ENCODE measurements around the gene LRIG2.
"Not testable (repeated sequence)": the region's sequence is repeated elsewhere in the genome, so short reads cannot be mapped to it uniquely, and the experiment has no call there.

LRIG2 gene

GRCh38 chr1:113073479-113073950 is 517 bp downstream of the LRIG2 start:
- Histone ChIP-seq H3K9ac (ENCODE audit: low read length) (peak overlapping the region; percentile 91), H3K4me1 (ENCODE audit: control insufficient read depth, insufficient read depth, low read length) (peaks cover 11% of the 10 kb centered on the region), H3K27me3 (ENCODE audit: control insufficient read depth, insufficient read depth, low read length) (no peaks in the 10 kb centered on the region), H3K4me3 (ENCODE audit: low read length) (peak overlapping the region; percentile 98), H3K36me3 (ENCODE audit: control insufficient read depth, insufficient read depth, low read length) (no peaks in the 10 kb centered on the region), H3K9me3 (ENCODE audit: control insufficient read depth, low read length) (no peaks in the 10 kb centered on the region)

DNA sequence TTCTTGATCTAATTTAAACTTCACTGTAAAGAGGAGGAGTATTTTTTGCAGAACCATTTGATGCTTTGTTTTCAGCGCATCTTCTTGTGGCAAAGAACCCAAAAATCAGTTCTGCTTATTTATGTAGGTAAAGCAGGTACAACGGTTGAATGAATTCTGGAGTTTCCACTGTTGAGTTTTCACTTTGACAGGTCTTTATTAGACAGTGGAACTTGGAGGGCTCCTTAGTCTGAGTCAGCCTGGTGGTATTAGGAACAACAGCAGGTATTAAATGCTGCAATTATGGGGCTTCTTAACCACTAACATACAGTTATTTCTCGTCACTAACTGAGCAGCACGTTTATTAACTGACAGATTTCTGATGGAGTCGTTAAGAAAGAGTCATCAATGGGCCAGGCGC is 1.2 kb downstream of the LRIG2 start:
- peaks cover 11% of the 10 kb centered on the region for H3K4me1 ChIP-seq (ENCODE audit: control insufficient read depth, insufficient read depth, low read length)
- H3K27me3 ChIP-seq (ENCODE audit: control insufficient read depth, insufficient read depth, low read length): no peaks in the 10 kb centered on the region
- H3K9me3 ChIP-seq (ENCODE audit: control insufficient read depth, low read length): no peaks in the 10 kb centered on the region
- no peaks in the 10 kb centered on the region for H3K36me3 ChIP-seq (ENCODE audit: control insufficient read depth, insufficient read depth, low read length)
- peak overlapping the region; percentile 98 for H3K4me3 ChIP-seq (ENCODE audit: low read length)
- H3K9ac ChIP-seq (ENCODE audit: low read length): peak overlapping the region; percentile 91

GRCh38 chr1:113077978-113078377 is 5.0 kb downstream of the LRIG2 start:
- H3K9me3 ChIP-seq (ENCODE audit: control insufficient read depth, low read length); H3K27me3 ChIP-seq (ENCODE audit: control insufficient read depth, insufficient read depth, low read length); H3K4me3 ChIP-seq (ENCODE audit: low read length); H3K9ac ChIP-seq (ENCODE audit: low read length); H3K36me3 ChIP-seq (ENCODE audit: control insufficient read depth, insufficient read depth, low read length); H3K4me1 ChIP-seq (ENCODE audit: control insufficient read depth, insufficient read depth, low read length): not testable (repeated sequence)

DNA sequence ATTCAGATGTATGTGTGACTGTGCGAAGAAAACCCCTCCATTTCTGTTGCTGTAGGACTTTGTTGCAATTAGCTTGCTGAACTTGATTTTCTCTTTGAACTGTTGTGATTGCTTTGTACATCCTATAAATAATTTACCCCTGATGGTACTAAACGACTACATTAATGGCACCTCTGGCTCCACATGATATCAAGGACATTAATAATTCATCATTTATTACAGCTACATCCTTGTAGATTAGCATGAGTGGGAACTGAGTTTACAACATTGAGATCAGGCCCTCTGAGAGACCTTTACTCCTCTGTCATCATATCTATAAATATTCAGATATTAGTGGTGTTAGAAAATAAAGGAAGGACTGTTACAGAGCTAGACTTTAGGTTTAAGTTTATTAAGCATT is 13.5 kb downstream of the LRIG2 start:
- Histone ChIP-seq H3K4me1 (ENCODE audit: control insufficient read depth, insufficient read depth, low read length) (peaks cover 3% of the 10 kb centered on the region), H3K9me3 (ENCODE audit: control insufficient read depth, low read length) (no peaks in the 10 kb centered on the region), H3K9ac (ENCODE audit: low read length) (no peak overlapping the region), H3K4me3 (ENCODE audit: low read length) (no peak overlapping the region), H3K36me3 (ENCODE audit: control insufficient read depth, insufficient read depth, low read length) (no peaks in the 10 kb centered on the region), H3K27me3 (ENCODE audit: control insufficient read depth, insufficient read depth, low read length) (no peaks in the 10 kb centered on the region)

- Histone ChIP-seq H3K36me3 (ENCODE audit: control insufficient read depth, insufficient read depth, low read length) (no peaks in the 10 kb centered on the region), H3K9ac (ENCODE audit: low read length) (no peak overlapping the region), H3K27me3 (ENCODE audit: control insufficient read depth, insufficient read depth, low read length) (no peaks in the 10 kb centered on the region), H3K4me1 (ENCODE audit: control insufficient read depth, insufficient read depth, low read length) (peaks cover 7% of the 10 kb centered on the region), H3K4me3 (ENCODE audit: low read length) (no peak overlapping the region), H3K9me3 (ENCODE audit: control insufficient read depth, low read length) (no peaks in the 10 kb centered on the region)
Observed at GRCh38 chr1:113088972-113089371, 16.0 kb downstream of the LRIG2 start.

GRCh38 chr1:113090051-113090450 is 17.1 kb downstream of the LRIG2 start:
- Histone ChIP-seq H3K27me3 (ENCODE audit: control insufficient read depth, insufficient read depth, low read length) (no peaks in the 10 kb centered on the region), H3K9ac (ENCODE audit: low read length) (no peak overlapping the region), H3K4me3 (ENCODE audit: low read length) (no peak overlapping the region), H3K4me1 (ENCODE audit: control insufficient read depth, insufficient read depth, low read length) (peaks cover 7% of the 10 kb centered on the region), H3K9me3 (ENCODE audit: control insufficient read depth, low read length) (no peaks in the 10 kb centered on the region), H3K36me3 (ENCODE audit: control insufficient read depth, insufficient read depth, low read length) (no peaks in the 10 kb centered on the region)

- Histone ChIP-seq H3K4me1 (ENCODE audit: control insufficient read depth, insufficient read depth, low read length) (peaks cover 7% of the 10 kb centered on the region), H3K9me3 (ENCODE audit: control insufficient read depth, low read length) (no peaks in the 10 kb centered on the region), H3K9ac (ENCODE audit: low read length) (no peak overlapping the region), H3K36me3 (ENCODE audit: control insufficient read depth, insufficient read depth, low read length) (no peaks in the 10 kb centered on the region), H3K4me3 (ENCODE audit: low read length) (no peak overlapping the region), H3K27me3 (ENCODE audit: control insufficient read depth, insufficient read depth, low read length) (no peaks in the 10 kb centered on the region)
Observed at GRCh38 chr1:113091988-113092594, 19.1 kb downstream of the LRIG2 start.

GRCh38 chr1:113094506-113094905 is 21.5 kb downstream of the LRIG2 start:
- Histone ChIP-seq H3K9ac (ENCODE audit: low read length) (no peak overlapping the region), H3K9me3 (ENCODE audit: control insufficient read depth, low read length) (no peaks in the 10 kb centered on the region), H3K36me3 (ENCODE audit: control insufficient read depth, insufficient read depth, low read length) (no peaks in the 10 kb centered on the region), H3K4me1 (ENCODE audit: control insufficient read depth, insufficient read depth, low read length) (peaks cover 7% of the 10 kb centered on the region), H3K27me3 (ENCODE audit: control insufficient read depth, insufficient read depth, low read length) (no peaks in the 10 kb centered on the region), H3K4me3 (ENCODE audit: low read length) (no peak overlapping the region)

GRCh38 chr1:113095790-113096455 is 22.9 kb downstream of the LRIG2 start:
- H3K36me3 ChIP-seq (ENCODE audit: control insufficient read depth, insufficient read depth, low read length): no peaks in the 10 kb centered on the region
- no peaks in the 10 kb centered on the region for H3K9me3 ChIP-seq (ENCODE audit: control insufficient read depth, low read length)
- H3K4me3 ChIP-seq (ENCODE audit: low read length): no peak overlapping the region
- no peaks in the 10 kb centered on the region for H3K27me3 ChIP-seq (ENCODE audit: control insufficient read depth, insufficient read depth, low read length)
- peaks cover 6% of the 10 kb centered on the region for H3K4me1 ChIP-seq (ENCODE audit: control insufficient read depth, insufficient read depth, low read length)
- no peak overlapping the region for H3K9ac ChIP-seq (ENCODE audit: low read length)

DNA sequence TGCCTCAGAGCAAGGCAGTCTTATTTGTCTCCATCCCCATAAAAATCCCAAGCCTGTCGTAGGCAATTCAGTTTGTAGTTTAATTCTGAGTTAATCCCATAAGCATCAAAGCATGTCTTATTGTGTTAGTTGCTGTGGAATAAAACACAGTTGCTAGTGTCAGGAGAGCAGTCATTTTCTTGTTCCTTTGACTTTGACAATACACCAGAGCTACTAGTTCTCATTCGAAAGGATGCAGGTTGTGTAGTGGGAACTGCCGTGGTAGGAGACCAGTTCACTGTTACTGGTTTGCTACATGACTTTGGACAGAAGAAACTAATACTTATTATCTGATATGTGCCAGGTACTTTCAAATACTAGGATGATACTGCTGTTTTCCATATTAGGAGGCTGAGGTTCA is 23.5 kb downstream of the LRIG2 start:
- Histone ChIP-seq H3K9me3 (ENCODE audit: control insufficient read depth, low read length) (no peaks in the 10 kb centered on the region), H3K9ac (ENCODE audit: low read length) (no peak overlapping the region), H3K36me3 (ENCODE audit: control insufficient read depth, insufficient read depth, low read length) (no peaks in the 10 kb centered on the region), H3K4me3 (ENCODE audit: low read length) (no peak overlapping the region), H3K4me1 (ENCODE audit: control insufficient read depth, insufficient read depth, low read length) (peaks cover 4% of the 10 kb centered on the region), H3K27me3 (ENCODE audit: control insufficient read depth, insufficient read depth, low read length) (no peaks in the 10 kb centered on the region)

GRCh38 chr1:113101588-113101987 is 28.6 kb downstream of the LRIG2 start:
- Histone ChIP-seq H3K9me3 (ENCODE audit: control insufficient read depth, low read length) (no peaks in the 10 kb centered on the region), H3K36me3 (ENCODE audit: control insufficient read depth, insufficient read depth, low read length) (peaks cover 7% of the 10 kb centered on the region), H3K4me3 (ENCODE audit: low read length) (no peak overlapping the region)

GRCh38 chr1:113103048-113103447 is 30.1 kb downstream of the LRIG2 start:
- no peak overlapping the region for H3K4me3 ChIP-seq (ENCODE audit: low read length)
- no peaks in the 10 kb centered on the region for H3K4me1 ChIP-seq (ENCODE audit: control insufficient read depth, insufficient read depth, low read length)
- H3K36me3 ChIP-seq (ENCODE audit: control insufficient read depth, insufficient read depth, low read length): peaks cover 7% of the 10 kb centered on the region
- H3K9me3 ChIP-seq (ENCODE audit: control insufficient read depth, low read length): no peaks in the 10 kb centered on the region
- no peak overlapping the region for H3K9ac ChIP-seq (ENCODE audit: low read length)
- no peaks in the 10 kb centered on the region for H3K27me3 ChIP-seq (ENCODE audit: control insufficient read depth, insufficient read depth, low read length)

More at GRCh38 chr1:113101588-113101987, 28.6 kb downstream of the LRIG2 start:
- H3K27me3 ChIP-seq (ENCODE audit: control insufficient read depth, insufficient read depth, low read length): no peaks in the 10 kb centered on the region
- H3K9ac ChIP-seq (ENCODE audit: low read length): no peak overlapping the region
- H3K4me1 ChIP-seq (ENCODE audit: control insufficient read depth, insufficient read depth, low read length): no peaks in the 10 kb centered on the region
